ENCODE results near the gene AVP.

Gene AVP

DNA sequence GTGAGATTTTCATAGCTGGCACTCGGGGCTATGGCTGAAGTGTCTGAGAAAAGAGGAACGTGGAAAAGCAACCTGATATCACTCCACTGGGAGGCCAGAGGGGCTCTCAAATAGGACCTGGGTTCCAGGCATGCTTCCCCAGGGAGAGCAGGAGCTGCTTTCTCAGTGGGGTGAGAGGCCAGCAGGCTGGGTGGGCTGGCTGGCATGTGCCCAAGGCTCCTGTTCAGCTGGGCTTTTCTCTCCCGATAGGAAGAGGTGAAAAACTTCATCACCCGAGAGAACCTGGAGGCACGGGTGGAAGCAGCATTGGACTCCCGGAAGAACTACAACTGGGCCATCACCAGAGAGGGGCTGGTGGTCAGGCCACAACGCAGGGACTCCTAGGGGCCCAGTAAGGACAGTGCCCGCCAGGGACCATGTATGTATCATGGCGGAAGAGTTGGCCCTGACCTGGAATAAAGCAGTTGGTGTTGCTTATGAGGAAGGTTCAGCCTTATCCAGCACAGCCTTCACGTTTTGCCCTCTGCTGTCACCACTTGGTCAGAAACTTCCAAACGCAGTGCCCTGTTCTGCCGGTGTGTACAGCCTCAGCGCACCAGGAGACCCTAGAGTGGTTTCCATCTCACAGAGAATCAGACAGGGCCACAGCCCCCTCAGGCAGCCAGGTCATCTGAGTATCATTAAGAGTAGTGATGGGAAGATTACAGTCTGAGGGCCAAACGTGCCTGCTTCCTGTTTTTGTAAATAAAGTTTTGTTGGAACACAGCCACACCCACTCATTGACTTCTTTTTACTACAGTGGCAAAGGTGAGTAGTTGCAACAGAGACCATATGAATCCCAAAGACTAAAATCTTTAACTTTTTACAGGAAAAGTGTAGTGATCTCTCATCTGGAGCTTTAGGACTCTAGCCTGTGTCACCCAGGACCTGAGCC is 36.8 kb downstream of the AVP start:
- no peak for DNase-seq (ENCODE audit: low read depth)

DNA sequence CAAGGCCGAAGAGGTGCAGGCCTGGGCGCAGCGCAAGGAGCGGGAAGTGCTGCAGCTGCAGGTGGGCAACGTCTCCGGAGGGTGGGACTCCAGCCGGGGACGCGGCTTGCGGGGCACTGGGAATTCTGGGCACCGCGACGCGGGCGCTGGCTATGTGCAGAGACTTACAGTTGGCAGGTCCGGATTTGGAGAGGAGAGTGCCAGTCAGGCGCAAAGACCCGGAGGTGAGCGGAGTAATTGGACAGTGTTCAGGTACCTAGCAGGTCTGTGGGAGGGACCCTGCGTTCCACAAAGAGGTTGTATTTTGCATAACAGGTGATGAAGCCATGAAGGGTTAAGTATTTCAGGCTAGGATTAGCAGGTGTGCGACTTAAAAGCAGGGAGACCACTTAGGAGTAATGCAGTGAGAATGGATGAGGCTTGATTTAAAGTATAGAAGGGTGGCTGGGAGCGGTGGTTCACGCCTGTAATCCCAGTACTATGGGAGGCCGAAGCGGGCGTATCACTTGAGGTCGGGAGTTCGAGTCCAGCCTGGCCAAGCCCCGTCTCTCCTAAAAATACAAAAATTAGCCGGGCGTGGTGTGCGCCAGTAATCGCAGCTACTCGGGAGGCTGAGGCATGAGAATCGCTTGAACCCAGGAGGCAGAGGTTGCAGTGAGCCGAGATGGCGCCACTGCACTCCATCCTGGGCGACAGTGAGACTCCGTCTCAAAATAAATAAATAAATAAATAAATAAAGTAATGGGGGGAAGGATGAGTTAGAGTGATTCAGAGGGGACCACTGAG is 37.7 kb downstream of the AVP start:
- no peak for DNase-seq (ENCODE audit: low read depth)

DNA sequence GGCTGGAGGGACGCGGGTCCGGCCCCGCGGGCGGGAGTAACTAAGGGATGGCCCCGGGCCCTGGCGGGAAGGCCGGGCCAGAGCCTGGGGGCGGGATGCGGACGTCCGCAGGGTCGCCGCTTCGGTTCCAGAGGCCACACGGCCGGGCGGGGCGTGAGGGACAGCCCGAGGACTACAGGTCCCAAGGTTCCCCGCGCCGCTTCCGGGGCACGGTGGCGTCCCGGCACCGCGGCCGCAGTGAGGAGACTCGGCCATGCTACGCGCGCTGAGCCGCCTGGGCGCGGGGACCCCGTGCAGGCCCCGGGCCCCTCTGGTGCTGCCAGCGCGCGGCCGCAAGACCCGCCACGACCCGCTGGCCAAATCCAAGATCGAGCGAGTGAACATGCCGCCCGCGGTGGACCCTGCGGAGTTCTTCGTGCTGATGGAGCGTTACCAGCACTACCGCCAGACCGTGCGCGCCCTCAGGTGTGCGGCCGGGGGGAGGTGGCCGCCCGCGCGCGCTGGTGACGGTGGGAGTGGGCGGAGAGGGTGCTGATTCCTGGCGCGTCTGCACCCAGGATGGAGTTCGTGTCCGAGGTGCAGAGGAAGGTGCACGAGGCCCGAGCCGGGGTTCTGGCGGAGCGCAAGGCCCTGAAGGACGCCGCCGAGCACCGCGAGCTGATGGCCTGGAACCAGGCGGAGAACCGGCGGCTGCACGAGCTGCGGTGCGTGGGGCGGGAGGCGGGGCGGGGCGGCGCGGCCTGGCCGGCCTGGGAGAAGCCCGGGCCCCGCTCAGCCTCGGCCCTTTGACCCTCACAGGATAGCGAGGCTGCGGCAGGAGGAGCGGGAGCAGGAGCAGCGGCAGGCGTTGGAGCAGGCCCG is 38.5 kb downstream of the AVP start, which contains the start of gene MRPS26:
Gene MRPS26, plus strand, starts transcription at position 237 of the 861 bp plus-strand sequence. Its CDS starts 17 bp downstream, at position 254.
- no peak for DNase-seq (ENCODE audit: low read depth)

DNA sequence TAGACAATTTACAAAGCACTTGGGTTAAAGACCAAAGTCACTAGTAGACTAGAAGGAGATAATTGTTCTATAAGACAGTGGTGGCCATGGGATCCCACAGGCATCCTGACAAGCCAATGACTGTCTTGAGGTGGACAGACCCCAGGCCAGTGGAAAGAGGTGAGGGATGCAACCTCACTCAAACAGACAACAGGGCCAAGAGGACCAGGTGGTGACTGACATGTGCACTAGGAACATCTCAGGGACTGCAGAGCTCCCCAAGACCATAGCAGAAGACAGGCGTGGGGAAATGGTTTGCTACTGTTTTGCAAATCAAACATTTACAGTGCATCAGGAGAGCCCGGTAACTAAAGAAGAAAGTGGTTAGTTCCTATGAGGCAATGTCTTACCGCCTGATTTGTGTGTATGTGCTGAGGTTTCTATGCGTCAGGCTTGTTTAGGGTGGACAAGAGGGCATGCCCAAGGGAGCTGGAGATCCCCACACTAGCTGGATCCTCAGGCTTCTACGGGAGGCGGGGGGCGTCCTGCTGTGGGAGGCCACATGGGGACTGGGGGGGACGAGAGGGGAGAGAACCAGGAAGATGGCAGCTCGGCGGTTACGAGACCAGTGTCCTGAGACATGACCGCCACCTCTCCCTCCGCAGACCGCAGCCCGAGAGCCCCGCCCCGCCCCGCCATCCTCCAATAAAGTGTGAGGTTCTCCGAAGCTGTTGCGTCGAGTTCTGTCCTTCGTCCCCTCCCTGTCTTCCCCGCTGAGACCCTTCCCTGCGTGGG is 39.3 kb downstream of the AVP start:
- no peak for DNase-seq (ENCODE audit: low read depth)

DNA sequence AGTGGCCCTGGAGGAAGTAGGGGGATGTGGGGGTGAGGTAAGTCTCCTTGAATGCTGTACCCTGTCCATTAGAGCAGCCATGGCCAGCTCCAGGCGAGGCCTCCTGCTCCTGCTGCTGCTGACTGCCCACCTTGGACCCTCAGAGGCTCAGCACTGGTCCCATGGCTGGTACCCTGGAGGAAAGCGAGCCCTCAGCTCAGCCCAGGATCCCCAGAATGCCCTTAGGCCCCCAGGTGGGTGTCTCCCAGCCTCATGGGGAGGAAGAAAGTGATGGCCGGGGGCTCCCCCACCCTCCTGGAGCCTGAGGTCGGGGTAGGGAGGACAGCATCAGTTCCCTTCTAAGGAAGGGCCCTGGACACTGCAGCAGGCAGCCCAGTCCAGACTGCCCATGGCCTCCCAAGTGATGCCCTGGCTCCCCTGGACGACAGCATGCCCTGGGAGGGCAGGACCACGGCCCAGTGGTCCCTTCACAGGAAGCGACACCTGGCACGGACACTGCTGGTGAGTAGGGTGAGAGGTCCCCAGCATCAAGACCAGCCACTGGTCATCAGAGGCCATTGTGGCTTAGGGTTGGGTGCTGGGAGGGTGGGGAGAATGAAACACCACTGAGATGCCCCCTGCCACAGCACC is 40.1 kb downstream of the AVP start:
- DNase-seq (ENCODE audit: low read depth) = no peak

DNA sequence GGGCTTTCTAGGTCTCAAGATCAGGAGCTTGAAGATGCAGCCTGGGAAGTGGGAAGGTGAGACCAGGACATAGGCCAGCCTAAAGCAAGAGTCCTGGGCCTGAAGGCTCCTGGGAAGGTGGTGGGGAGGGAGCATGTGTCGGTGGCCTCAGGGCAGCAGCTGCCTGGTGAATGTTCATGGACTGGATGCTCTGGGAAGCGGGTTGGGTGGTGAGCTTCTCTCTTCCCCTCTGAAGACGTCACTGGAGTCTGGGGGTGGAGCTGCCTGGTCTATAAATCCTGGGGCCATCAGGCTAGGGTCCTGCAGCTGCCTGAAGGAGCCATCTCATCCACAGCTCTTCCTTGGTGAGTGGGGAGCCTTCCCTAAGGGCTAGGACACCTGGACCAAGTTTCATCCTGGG is 41.2 kb downstream of the AVP start, which contains the start of gene GNRH2:
Gene GNRH2, plus strand, starts transcription at position 301 of the 400 bp plus-strand sequence. CDS start 793 bp downstream, outside the sequence.
- no peak for DNase-seq (ENCODE audit: low read depth)

DNA sequence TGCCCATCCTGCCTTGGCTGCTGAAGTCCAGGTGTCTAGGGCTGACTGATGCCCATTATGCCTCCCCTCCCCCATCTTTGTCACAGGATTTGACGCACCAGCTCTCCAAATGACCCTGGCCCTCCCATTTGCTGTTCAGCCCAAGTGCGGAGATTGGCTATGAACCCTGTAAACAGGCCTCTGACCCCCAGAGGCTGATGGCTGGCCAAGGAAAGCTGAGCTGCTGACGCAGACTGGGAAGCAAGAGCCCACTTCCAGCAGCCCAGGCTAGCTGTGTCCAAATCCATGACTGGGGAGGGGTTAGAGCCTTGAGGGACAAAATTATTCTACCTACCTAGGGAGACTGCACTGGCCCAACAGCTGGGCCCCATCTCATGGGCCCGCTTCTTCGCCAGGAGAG is 41.9 kb downstream of the AVP start:
- DNase-seq (ENCODE audit: low read depth) = no peak

DNA sequence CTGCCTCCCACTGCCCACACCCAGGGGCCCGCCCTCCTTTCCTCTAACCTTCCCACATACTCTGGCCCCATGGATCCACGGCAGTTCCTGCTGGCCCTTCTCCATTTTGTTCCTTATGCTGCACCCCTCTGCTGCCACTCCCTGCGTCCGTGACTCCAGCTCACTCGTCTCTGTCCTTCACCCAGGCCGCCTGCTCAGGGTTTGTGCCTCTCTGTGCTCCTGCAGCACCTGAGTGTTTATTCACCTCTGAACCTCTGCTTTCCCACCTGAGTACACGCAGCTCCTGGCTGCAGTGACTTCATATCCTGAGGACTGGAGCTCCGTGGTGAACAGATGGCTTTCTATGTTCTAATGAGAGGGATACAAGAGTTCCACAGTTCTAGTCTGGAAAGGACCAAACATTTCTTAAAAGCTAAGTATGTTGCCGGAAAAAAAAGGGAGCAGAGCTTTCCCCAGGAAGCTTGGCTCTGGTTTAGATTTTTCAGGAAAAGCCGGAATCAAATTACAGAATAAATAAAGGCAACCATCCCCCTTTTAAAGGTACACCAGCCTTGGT is 42.6 kb downstream of the AVP start:
- DNase-seq (ENCODE audit: low read depth) = no peak

DNA sequence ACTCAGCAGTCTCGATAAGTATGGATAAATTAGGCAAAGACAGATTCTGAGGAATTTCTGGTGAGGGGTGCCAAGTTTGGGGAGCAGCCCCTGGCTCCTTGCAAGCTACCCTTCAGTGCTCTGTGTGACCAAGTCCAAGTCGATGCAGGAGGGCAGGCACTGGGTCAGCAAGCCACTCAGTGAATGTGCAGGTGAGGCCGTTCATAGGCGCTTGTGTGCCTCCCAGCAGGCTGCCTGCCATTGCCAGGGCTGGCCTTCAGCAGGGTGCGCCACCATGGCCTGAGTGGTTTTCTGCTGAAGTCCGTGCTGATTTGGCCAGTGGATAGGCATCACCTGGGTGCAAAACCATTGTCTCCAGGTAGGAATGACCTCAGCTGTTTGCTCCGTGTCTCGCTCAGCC is 44.4 kb downstream of the AVP start:
- DNase-seq (ENCODE audit: low read depth) = no peak

DNA sequence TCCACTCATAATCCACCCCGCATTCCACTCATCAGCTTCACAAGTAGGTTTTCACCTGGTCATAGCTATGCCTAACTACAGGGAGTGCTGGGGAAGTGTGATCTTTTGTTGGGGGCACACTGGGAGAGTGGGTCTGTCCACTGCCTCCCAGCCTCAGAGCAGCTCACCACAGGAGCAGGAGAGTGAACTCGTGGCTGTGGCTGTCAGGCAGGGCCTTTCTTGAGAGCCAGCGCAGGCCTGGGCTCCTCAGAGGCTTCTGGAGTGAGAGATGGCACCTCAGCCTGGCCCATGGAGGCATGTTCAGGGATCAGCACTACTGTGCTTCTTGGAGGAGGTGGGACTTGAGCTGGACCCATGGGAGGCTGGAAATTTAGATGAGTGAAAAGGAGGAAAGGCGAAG is 45.1 kb downstream of the AVP start:
- no peak for DNase-seq (ENCODE audit: low read depth)

DNA sequence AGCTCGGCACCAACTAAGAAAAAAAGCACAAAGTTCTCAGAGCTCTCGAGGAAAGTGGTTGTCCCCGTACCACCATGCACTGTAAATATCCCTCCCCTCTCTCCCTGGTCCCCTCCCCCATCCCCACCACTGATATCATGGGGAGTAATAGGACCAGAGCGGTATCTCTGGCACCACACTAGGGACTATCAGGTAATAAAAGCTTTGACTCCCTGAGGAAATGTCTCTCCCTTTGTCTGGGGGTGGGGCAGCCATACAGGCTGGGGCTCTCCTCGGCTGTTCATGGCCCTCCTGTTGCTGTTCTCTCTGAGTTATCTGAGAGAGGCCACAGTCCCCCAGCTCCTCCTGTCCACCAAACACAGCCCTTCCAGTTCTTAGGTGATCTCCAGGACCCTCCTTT is 46.1 kb downstream of the AVP start:
- DNase-seq (ENCODE audit: low read depth) = no peak

DNA sequence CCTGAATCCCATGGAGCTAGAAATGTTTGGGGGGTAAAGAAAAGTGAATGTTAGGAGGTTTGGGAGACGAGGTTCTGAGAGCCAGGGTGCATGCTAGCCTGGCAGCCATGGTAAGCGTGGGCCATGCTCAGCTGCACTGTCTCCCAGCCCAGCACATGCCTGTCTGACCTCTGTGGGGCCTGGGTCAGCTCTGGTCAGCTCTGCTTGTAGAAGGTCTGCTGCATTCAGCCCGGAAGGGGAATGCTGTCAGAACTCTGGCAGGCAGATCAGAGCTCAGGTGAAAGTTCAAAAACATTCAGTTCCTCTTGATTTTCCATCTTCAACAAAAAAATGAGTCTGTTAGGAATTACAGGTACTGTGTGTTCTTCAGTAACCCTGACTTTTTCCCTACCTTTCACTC is 46.9 kb downstream of the AVP start:
- no peak for DNase-seq (ENCODE audit: low read depth)

DNA sequence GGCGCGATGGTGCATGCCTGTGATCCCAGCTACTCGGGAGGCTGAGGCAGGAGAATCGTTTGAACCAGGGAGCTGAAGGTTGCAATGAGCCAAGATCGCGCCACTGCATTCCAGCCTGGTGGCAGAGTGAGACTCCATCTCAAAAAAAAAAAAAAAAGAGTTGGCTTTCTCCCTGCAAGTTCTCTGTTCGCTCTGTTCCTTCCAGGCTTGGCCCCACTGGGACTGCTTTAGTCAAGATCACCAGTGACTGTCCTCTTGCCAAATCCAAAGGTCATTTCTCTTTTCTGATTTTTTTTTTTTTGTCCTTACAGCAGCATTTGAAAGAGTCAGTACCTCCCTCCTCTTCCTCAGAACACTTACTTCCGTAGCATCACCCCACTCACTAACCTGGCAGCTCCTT is 51.9 kb downstream of the AVP start:
- no peak for DNase-seq (ENCODE audit: low read depth)

Measured in HS-5 (cell line).